DOHH2 (cell line): ENCODE results near the gene CD74.

Experiments used
- H3F3A ChIP-seq: fragments of 200-600 bp; sonication (generic), shearing (Covaris generic); 2 replicates; pipeline ENCODE4 v1.6.0; 2016; ENCODE audit warnings: antibody characterized with exemption, mild to moderate bottlenecking; ENCODE audit not compliant: control insufficient read depth, insufficient read depth
- H3K27ac ChIP-seq: fragments of 200-600 bp; sonication (generic); 2 replicates; pipeline ENCODE4 v1.5.1; 2014; ENCODE audit warnings: low read depth, mild to moderate bottlenecking, low read length, moderate library complexity
- H3K27me3 ChIP-seq: fragments of 200-600 bp; sonication (generic); 2 replicates; pipeline ENCODE4 v1.6.1; 2014; ENCODE audit warnings: mild to moderate bottlenecking, low read length, mixed read lengths; ENCODE audit not compliant: control insufficient read depth
- H3K36me3 ChIP-seq: fragments of 200-600 bp; sonication (generic); 2 replicates; pipeline ENCODE4 v1.6.1; 2014; ENCODE audit warnings: mild to moderate bottlenecking, low read length, moderate library complexity, mixed read lengths; ENCODE audit not compliant: control insufficient read depth
- H3K4me1 ChIP-seq: fragments of 200-600 bp; sonication (generic); 2 replicates; pipeline ENCODE4 v1.6.1; 2014; ENCODE audit warnings: mild to moderate bottlenecking, low read length, mixed read lengths; ENCODE audit not compliant: control insufficient read depth
- H3K4me2 ChIP-seq: fragments of 200-600 bp; sonication (generic); 2 replicates; pipeline ENCODE4 v1.6.0; 2014; ENCODE audit warnings: mild to moderate bottlenecking, low read length, moderate library complexity
- H3K4me3 ChIP-seq: fragments of 200-600 bp; sonication (generic); 2 replicates; pipeline ENCODE4 v1.5.1; 2014; ENCODE audit warnings: mild to moderate bottlenecking, low read length, mixed read lengths
- H3K79me2 ChIP-seq: fragments of 200-600 bp; sonication (generic); 2 replicates; pipeline ENCODE4 v1.6.1; 2014; ENCODE audit warnings: mild to moderate bottlenecking, low read length, mixed read lengths; ENCODE audit not compliant: control insufficient read depth
- H3K9me2 ChIP-seq: fragments of 200-600 bp; sonication (generic); replicated peaks from 2 replicates; pipeline ENCODE4 v1.6.1; 2014; ENCODE audit warnings: mild to moderate bottlenecking, low read length, mixed read lengths; ENCODE audit not compliant: control insufficient read depth
- H3K9me3 ChIP-seq: fragments of 200-600 bp; sonication (generic); 2 replicates; pipeline ENCODE4 v1.6.1; 2014; ENCODE audit warnings: antibody characterized with exemption, low read length, mixed read lengths; ENCODE audit not compliant: control insufficient read depth, insufficient read depth
- H4K20me1 ChIP-seq: fragments of 200-600 bp; sonication (generic); 2 replicates; pipeline ENCODE4 v1.6.0; 2014; ENCODE audit warnings: low read depth, mild to moderate bottlenecking, antibody characterized with exemption, low read length, moderate library complexity; ENCODE audit not compliant: control insufficient read depth, insufficient read depth
- CTCF ChIP-seq: fragments of 200-600 bp; sonication (generic); IDR thresholded peaks from one replicate; pipeline ENCODE4 v1.5.1; 2014; ENCODE audit warnings: antibody characterized with exemption, mild to moderate bottlenecking, low read depth, low read length; ENCODE audit not compliant: poor library complexity, severe bottlenecking
- EZH2phosphoT487 ChIP-seq: fragments of 200-600 bp; sonication (generic); IDR thresholded peaks from 2 replicates; pipeline ENCODE4 v1.6.1; 2017; ENCODE audit warnings: borderline replicate concordance, mild to moderate bottlenecking, antibody characterized with exemption, low read length, moderate library complexity, mixed read lengths

The CD74 gene

GRCh38 chr5:150353032-150353675 lies 59.6 kb downstream of the CD74 start:
- TF ChIP-seq CTCF (no peak), EZH2phosphoT487 (no peak)
- H3K9me3 ChIP-seq: no peaks in the 10 kb centered on the region
- H3K9me2 ChIP-seq: no peaks in the 10 kb centered on the region
- no peak overlapping the region for H3K4me3 ChIP-seq
- no peak overlapping the region for H3K4me2 ChIP-seq
- no peaks in the 10 kb centered on the region for H4K20me1 ChIP-seq
- no peaks in the 10 kb centered on the region for H3F3A ChIP-seq
- H3K36me3 ChIP-seq: peaks cover 5% of the 10 kb centered on the region
- H3K27ac ChIP-seq: no peak overlapping the region
- peaks cover 10% of the 10 kb centered on the region for H3K79me2 ChIP-seq
- H3K27me3 ChIP-seq: no peaks in the 10 kb centered on the region
- H3K4me1 ChIP-seq: peaks cover 20% of the 10 kb centered on the region

GRCh38 chr5:150352244-150353031 lies 60.3 kb downstream of the CD74 start:
- no peak overlapping the region for H3K27ac ChIP-seq
- no peaks in the 10 kb centered on the region for H3K27me3 ChIP-seq
- no peaks in the 10 kb centered on the region for H3K9me3 ChIP-seq
- H3K4me3 ChIP-seq: no peak overlapping the region
- no peak for TF ChIP-seq EZH2phosphoT487
- no peak for TF ChIP-seq CTCF
- H3K9me2 ChIP-seq: no peaks in the 10 kb centered on the region
- no peak overlapping the region for H3K4me2 ChIP-seq
- no peaks in the 10 kb centered on the region for H3F3A ChIP-seq
- H3K36me3 ChIP-seq: no peaks in the 10 kb centered on the region
- H4K20me1 ChIP-seq: no peaks in the 10 kb centered on the region
- peaks cover 3% of the 10 kb centered on the region for H3K79me2 ChIP-seq
- peaks cover 20% of the 10 kb centered on the region for H3K4me1 ChIP-seq
